KG1 (cell line): Measurements from ENCODE around the gene METTL4.

Experiments
- DNase-seq: peaks from one replicate; lab custom pipeline; 2025; lab: John Stamatoyannopoulos, UW

The METTL4 gene

GRCh38 chr18:2515908-2516625 is 55.2 kb downstream of the METTL4 start:
- no peak for DNase-seq

- no peak for DNase-seq
These were observed 56.0 kb downstream of the METTL4 start for GRCh38 chr18:2515171-2515787.

GRCh38 chr18:2513616-2514015 is 57.7 kb downstream of the METTL4 start:
- DNase-seq, result no peak

GRCh38 chr18:2512059-2512458 is 59.2 kb downstream of the METTL4 start:
- DNase-seq, result no peak

GRCh38 chr18:2511451-2511850 is 59.9 kb downstream of the METTL4 start:
- DNase-seq, result no peak

- no peak for DNase-seq
These were observed 60.9 kb downstream of the METTL4 start for GRCh38 chr18:2510416-2510815.

- DNase-seq, result no peak
These were observed 62.6 kb downstream of the METTL4 start for GRCh38 chr18:2508678-2509077.

GRCh38 chr18:2508155-2508554 is 63.1 kb downstream of the METTL4 start:
- DNase-seq, result no peak

- DNase-seq, result no peak
These were observed 66.7 kb downstream of the METTL4 start for GRCh38 chr18:2504642-2505041.

GRCh38 chr18:2502880-2503279 is 68.4 kb downstream of the METTL4 start:
- DNase-seq, result no peak

GRCh38 chr18:2502394-2502793 is 68.9 kb downstream of the METTL4 start:
- DNase-seq, result no peak

GRCh38 chr18:2497797-2498196 is 73.5 kb downstream of the METTL4 start:
- no peak for DNase-seq

- no peak for DNase-seq
These were observed 75.9 kb downstream of the METTL4 start for GRCh38 chr18:2495381-2495780.

GRCh38 chr18:2494921-2495320 is 76.4 kb downstream of the METTL4 start:
- no peak for DNase-seq
